HCT116 (cell line): ENCODE measurements around the gene SYNDIG1.

Experiments
- CBX3 ChIP-seq: IDR thresholded peaks from 2 replicates; pipeline ENCODE4 v1.6.1; 2012; ENCODE audit warnings: low read depth
- EZH2 ChIP-seq: fragments of 200-600 bp; sonication (generic); IDR thresholded peaks from 2 replicates; pipeline ENCODE4 v1.6.1; 2017; ENCODE audit warnings: antibody characterized with exemption, mixed run types
- JUND ChIP-seq: IDR thresholded peaks from 2 replicates; pipeline ENCODE4 v1.6.1; 2012
- POLR2AphosphoS5 ChIP-seq: IDR thresholded peaks from 2 replicates; pipeline ENCODE4 v1.6.1; 2011; ENCODE audit warnings: mild to moderate bottlenecking, low read depth, low read length, moderate library complexity
- RAD21 ChIP-seq: IDR thresholded peaks from 2 replicates; pipeline ENCODE4 v1.6.1; 2012; ENCODE audit warnings: low read depth, mild to moderate bottlenecking
- SIN3A ChIP-seq: IDR thresholded peaks from 2 replicates; pipeline ENCODE4 v1.6.1; 2012; ENCODE audit warnings: low read depth
- TCF7L2 ChIP-seq: IDR thresholded peaks from 2 replicates; pipeline ENCODE4 v1.7.0; 2011; ENCODE audit warnings: borderline replicate concordance, inconsistent platforms; ENCODE audit not compliant: insufficient read depth, insufficient read length; ENCODE audit errors: extremely low read depth
- TF ChIP-seq, protein P1 (sequence below), 3 experiments: fragments of 200-600 bp in 1 of 3; sonication (generic) in 1 of 3; IDR thresholded peaks in 2 of 3; conservative IDR thresholded peaks in 1 of 3; 2 replicates each; pipeline ENCODE4 v1.5.1; 2012 to 2017; ENCODE audit warnings: low read depth in 2 of 3, low read length in 2 of 3, antibody characterized with exemption in 1 of 3, borderline replicate concordance in 1 of 3, control low read depth in 1 of 3, mild to moderate bottlenecking in 1 of 3, mixed read lengths in 1 of 3, mixed run types in 1 of 3, moderate library complexity in 1 of 3; ENCODE audit not compliant: insufficient read depth in 1 of 3

- TF ChIP-seq SIN3A, result no peak
- TF ChIP-seq JUND, result no peak
- TF ChIP-seq, protein P1, sequence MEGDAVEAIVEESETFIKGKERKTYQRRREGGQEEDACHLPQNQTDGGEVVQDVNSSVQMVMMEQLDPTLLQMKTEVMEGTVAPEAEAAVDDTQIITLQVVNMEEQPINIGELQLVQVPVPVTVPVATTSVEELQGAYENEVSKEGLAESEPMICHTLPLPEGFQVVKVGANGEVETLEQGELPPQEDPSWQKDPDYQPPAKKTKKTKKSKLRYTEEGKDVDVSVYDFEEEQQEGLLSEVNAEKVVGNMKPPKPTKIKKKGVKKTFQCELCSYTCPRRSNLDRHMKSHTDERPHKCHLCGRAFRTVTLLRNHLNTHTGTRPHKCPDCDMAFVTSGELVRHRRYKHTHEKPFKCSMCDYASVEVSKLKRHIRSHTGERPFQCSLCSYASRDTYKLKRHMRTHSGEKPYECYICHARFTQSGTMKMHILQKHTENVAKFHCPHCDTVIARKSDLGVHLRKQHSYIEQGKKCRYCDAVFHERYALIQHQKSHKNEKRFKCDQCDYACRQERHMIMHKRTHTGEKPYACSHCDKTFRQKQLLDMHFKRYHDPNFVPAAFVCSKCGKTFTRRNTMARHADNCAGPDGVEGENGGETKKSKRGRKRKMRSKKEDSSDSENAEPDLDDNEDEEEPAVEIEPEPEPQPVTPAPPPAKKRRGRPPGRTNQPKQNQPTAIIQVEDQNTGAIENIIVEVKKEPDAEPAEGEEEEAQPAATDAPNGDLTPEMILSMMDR (IDR thresholded peaks at IDR 0.05 in 2 of 3, conservative IDR thresholded peaks at IDR 0.05 in 1 of 3; ENCODE audit: borderline replicate concordance in 1 of 3, insufficient read depth in 1 of 3, low read depth in 2 of 3, low read length in 2 of 3), result no peak
- no peak for TF ChIP-seq POLR2AphosphoS5
- TF ChIP-seq CBX3, result no peak
- TF ChIP-seq EZH2, result no peak
- TF ChIP-seq TCF7L2, result no peak
- TF ChIP-seq RAD21, result no peak
These were observed 29.2 kb downstream of the SYNDIG1 start for GRCh38 chr20:24498641-24499040.
